ENCODE measurements around the gene EYA2. TPM values are rescaled to one million over a fixed set of nuclear protein-coding genes. Genes with fewer than 3 reads are reported as not detected.

EYA2 gene
- total RNA-seq, 2 donors from 2014 or later = 30.0 to 31.0 TPM

DNA sequence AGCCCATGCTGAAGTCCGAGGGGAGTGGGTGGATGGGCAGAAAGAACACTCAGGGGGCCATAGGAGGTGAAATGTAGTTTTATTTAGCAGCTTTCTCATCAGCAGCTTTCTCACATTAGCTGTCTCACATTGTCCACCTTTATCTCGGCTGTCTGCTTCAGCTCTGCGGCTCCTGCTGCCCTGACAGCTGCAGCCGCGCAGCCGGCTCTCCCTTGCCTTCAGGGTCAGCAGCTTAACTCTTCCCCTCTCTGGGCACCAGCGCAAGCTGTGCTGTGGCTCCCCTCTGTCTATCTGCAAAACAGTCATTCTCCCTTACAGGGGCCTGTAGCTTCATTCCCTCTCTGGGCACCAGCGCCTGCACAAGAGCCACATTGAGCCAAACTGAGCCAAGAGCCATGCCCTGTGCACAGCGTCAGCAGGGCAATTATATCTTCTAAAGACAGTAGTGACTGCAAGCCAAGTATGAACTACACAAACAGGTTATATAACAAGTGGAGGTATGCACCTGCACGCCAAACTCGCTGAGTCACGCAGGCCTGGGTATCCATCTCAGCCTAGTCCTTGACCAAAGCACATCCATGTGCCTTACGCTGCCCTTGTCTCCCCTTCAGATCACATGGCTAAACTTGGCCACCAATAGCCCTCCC lies 198.8 kb downstream of the EYA2 start:
- Histone ChIP-seq H3K27ac (no peak overlapping the region), H3K27me3 (replicated peaks; ENCODE audit: insufficient read depth) (no peaks in the 10 kb centered on the region), H3K36me3 (no peaks in the 10 kb centered on the region), H3K9me3 (no peaks in the 10 kb centered on the region), H3K4me1 (replicated peaks) (no peaks in the 10 kb centered on the region), H3K4me3 (no peak overlapping the region)
- no peak for TF ChIP-seq POLR2A (IDR thresholded peaks at IDR 0.05)
- TF ChIP-seq POLR2AphosphoS5 (IDR thresholded peaks at IDR 0.05) = no peak
- TF ChIP-seq, protein P1, sequence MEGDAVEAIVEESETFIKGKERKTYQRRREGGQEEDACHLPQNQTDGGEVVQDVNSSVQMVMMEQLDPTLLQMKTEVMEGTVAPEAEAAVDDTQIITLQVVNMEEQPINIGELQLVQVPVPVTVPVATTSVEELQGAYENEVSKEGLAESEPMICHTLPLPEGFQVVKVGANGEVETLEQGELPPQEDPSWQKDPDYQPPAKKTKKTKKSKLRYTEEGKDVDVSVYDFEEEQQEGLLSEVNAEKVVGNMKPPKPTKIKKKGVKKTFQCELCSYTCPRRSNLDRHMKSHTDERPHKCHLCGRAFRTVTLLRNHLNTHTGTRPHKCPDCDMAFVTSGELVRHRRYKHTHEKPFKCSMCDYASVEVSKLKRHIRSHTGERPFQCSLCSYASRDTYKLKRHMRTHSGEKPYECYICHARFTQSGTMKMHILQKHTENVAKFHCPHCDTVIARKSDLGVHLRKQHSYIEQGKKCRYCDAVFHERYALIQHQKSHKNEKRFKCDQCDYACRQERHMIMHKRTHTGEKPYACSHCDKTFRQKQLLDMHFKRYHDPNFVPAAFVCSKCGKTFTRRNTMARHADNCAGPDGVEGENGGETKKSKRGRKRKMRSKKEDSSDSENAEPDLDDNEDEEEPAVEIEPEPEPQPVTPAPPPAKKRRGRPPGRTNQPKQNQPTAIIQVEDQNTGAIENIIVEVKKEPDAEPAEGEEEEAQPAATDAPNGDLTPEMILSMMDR (IDR thresholded peaks at IDR 0.05) = no peak
- DNase-seq (ENCODE audit: low spot score) = no peak
- intact Hi-C loops (cut with DNase I) = no loop called here
- 86% methylated on average over 13 of the region's 13 CpGs for WGBS

DNA sequence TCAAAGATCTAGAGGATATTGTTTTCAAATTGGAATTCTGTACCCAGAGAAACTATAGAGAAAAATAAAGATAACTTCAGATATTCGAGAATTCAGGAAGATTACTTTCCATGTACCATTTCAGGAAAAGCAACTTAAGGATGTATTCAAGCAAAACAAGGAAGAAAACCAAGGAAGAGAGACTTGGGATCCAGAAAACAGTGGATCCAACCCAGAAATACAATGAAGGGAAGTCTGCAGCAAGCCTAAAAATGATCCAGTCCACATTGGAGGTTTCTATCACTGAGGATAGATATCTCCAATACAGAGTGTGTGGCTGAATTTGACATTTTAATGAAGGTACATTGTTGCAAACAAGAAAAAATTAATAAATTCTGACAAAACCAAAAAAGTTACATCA lies 201.0 kb downstream of the EYA2 start:
- 97% methylated on average over 1 of the region's 1 CpG for WGBS
- DNase-seq (ENCODE audit: low spot score) = no peak
- intact Hi-C loops (cut with DNase I) = no loop called here
- no peak overlapping the region for H3K4me3 ChIP-seq
- H3K4me1 ChIP-seq (replicated peaks) = no peaks in the 10 kb centered on the region
- H3K27me3 ChIP-seq (replicated peaks; ENCODE audit: insufficient read depth) = no peaks in the 10 kb centered on the region
- H3K36me3 ChIP-seq = no peaks in the 10 kb centered on the region
- H3K27ac ChIP-seq = no peak overlapping the region
- TF ChIP-seq POLR2AphosphoS5 (IDR thresholded peaks at IDR 0.05) (no peak), POLR2A (IDR thresholded peaks at IDR 0.05) (no peak)
- TF ChIP-seq, protein P1 (IDR thresholded peaks at IDR 0.05) = no peak
- H3K9me3 ChIP-seq = no peaks in the 10 kb centered on the region

DNA sequence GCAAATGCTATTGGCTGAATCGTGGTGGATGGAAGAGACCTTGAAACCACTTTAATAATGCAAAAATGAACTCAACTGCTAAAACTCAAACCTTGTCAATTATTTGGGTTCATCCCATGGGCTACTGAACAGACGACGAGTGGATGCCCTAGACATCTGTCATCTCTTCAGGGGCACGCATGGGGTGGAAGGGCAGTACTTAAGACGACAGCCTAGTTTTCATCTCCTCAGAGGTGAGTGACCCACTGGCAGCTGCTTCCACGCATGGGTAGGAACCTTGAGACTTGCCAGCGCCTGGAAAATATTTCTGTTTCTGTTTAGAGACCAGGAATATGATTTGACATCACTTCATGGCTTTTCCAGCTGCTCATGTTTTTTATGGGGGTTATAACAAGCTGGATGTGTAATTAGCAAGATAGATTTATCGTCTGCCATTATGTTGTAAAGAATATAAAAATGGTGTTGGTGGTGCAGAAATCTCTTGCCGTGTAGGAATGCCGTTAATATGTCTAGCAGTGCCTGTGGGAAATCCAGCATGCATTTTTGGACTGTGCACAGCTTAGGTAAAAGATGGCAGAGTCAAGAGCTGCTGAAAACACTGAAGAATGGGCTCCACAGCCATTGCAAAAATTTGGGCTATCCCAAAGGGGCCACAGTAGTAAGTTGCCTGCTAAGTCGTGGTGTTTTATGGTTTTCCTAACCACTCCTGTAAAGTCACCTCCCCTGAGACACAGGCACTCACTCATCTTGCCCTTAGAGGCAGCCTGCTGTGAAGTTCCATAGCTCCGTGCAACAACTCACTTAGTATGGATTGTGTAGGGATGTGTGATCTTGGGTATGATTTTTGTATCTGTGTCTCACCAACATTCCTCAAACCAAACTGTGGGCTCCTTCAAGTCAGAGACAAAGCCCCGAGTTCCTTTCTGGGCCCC lies 203.3 kb downstream of the EYA2 start:
- no peaks in the 10 kb centered on the region for H3K4me1 ChIP-seq (replicated peaks)
- no peak for DNase-seq (ENCODE audit: low spot score)
- H3K4me3 ChIP-seq = no peak overlapping the region
- no peaks in the 10 kb centered on the region for H3K36me3 ChIP-seq
- H3K9me3 ChIP-seq = no peaks in the 10 kb centered on the region
- 57% methylated on average over 13 of the region's 13 CpGs for WGBS
- H3K27me3 ChIP-seq (replicated peaks; ENCODE audit: insufficient read depth) = no peaks in the 10 kb centered on the region
- intact Hi-C loops (cut with DNase I) = no loop called here
- TF ChIP-seq, protein P1 (IDR thresholded peaks at IDR 0.05) = no peak
- no peak for TF ChIP-seq POLR2A (IDR thresholded peaks at IDR 0.05)
- TF ChIP-seq POLR2AphosphoS5 (IDR thresholded peaks at IDR 0.05) = no peak
- no peak overlapping the region for H3K27ac ChIP-seq

DNA sequence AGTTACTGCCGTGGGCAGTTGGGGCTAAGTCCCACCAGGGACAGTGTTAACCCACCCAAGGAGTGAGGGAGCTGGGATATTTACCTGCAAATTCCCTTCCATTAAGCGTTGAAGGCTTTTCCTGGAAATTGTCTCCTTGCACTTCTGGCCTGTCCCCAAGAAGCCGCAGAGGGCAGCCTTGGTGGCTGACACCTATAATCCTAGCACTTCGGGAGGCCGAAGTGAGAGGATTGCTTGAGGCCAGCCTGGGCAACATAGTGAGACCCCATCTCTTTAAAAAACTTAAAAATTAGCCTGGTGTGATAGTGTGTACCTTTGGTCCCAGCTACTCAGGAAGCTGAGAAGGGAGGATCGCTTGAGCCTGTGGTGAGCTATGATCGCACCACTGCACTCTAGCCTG lies 204.4 kb downstream of the EYA2 start:
- H3K9me3 ChIP-seq = no peaks in the 10 kb centered on the region
- H3K4me3 ChIP-seq = no peak overlapping the region
- no peaks in the 10 kb centered on the region for H3K4me1 ChIP-seq (replicated peaks)
- 92% methylated on average over 7 of the region's 7 CpGs for whole genome bisulfite sequencing
- TF ChIP-seq POLR2AphosphoS5 (IDR thresholded peaks at IDR 0.05) (no peak), POLR2A (IDR thresholded peaks at IDR 0.05) (no peak)
- TF ChIP-seq, protein P1 (IDR thresholded peaks at IDR 0.05) = no peak
- no peak overlapping the region for H3K27ac ChIP-seq
- no peak for DNase-seq (ENCODE audit: low spot score)
- intact Hi-C loops (cut with DNase I) = no loop called here
- H3K27me3 ChIP-seq (replicated peaks; ENCODE audit: insufficient read depth) = no peaks in the 10 kb centered on the region
- no peaks in the 10 kb centered on the region for H3K36me3 ChIP-seq

Measured in prostate gland (tissue), 2 donors.